H9 (cell line): ENCODE results near the gene CACNA1D. TPM values are rescaled to one million over a fixed set of nuclear protein-coding genes. Genes with fewer than 3 reads are reported as not detected.

Experiments used
- DNase-seq: peaks from one replicate; pipeline ENCODE4 v3.0.0-alpha.2; 2017
- H2AFZ ChIP-seq: one replicate; pipeline ENCODE4 v1.6.1; 2013; ENCODE audit warnings: mild to moderate bottlenecking, low read length, control low read depth, moderate library complexity
- H2AK5ac ChIP-seq: 2 replicates; pipeline ENCODE4 v1.6.1; 2013; ENCODE audit warnings: low read length, control low read depth, mixed read lengths; ENCODE audit not compliant: insufficient read length
- H2BK120ac ChIP-seq: one replicate; pipeline ENCODE4 v1.6.1; 2013; ENCODE audit warnings: low read depth, mild to moderate bottlenecking, low read length, control low read depth, inconsistent platforms; ENCODE audit not compliant: poor library complexity, severe bottlenecking
- H2BK12ac ChIP-seq: 2 replicates; pipeline ENCODE4 v1.6.1; 2013; ENCODE audit warnings: low read length, control low read depth, mixed read lengths, low read depth; ENCODE audit not compliant: insufficient read length
- H2BK15ac ChIP-seq: 2 replicates; pipeline ENCODE4 v1.6.1; 2013; ENCODE audit warnings: low read depth, low read length, control low read depth
- H2BK20ac ChIP-seq: one replicate; pipeline ENCODE4 v1.6.1; 2013; ENCODE audit warnings: low read depth, mild to moderate bottlenecking, low read length, control low read depth, inconsistent platforms; ENCODE audit not compliant: poor library complexity, severe bottlenecking
- H2BK5ac ChIP-seq: 2 replicates; pipeline ENCODE4 v1.6.1; 2013; ENCODE audit warnings: low read length, control low read depth, mixed read lengths; ENCODE audit not compliant: insufficient read length
- H3K14ac ChIP-seq: 2 replicates; pipeline ENCODE4 v1.6.1; 2013; ENCODE audit warnings: low read length, control low read depth; ENCODE audit not compliant: insufficient read depth
- H3K18ac ChIP-seq: 2 replicates; pipeline ENCODE4 v1.6.1; 2013; ENCODE audit warnings: low read depth, mild to moderate bottlenecking, mixed read lengths, low read length, control low read depth; ENCODE audit not compliant: insufficient read length
- H3K23ac ChIP-seq: 2 replicates; pipeline ENCODE4 v1.6.1; 2013; ENCODE audit warnings: low read length, control low read depth, mixed read lengths, low read depth; ENCODE audit not compliant: insufficient read length
- H3K23me2 ChIP-seq: 2 replicates; pipeline ENCODE4 v1.6.1; 2013; ENCODE audit warnings: low read depth, mild to moderate bottlenecking, mixed read lengths, low read length, control low read depth; ENCODE audit not compliant: insufficient read length, poor library complexity, severe bottlenecking
- H3K27ac ChIP-seq: 2 replicates; pipeline ENCODE4 v1.5.1; 2013; ENCODE audit warnings: low read length, control low read depth, mixed read lengths, low read depth; ENCODE audit not compliant: insufficient read length
- H3K27me3 ChIP-seq: 2 replicates; pipeline ENCODE4 v1.6.1; 2013; ENCODE audit warnings: low read length, control low read depth, inconsistent platforms; ENCODE audit not compliant: insufficient read depth
- H3K4ac ChIP-seq: 2 replicates; pipeline ENCODE4 v1.6.1; 2013; ENCODE audit warnings: low read depth, mild to moderate bottlenecking, control low read depth, inconsistent platforms, low read length, moderate library complexity
- H3K4me1 ChIP-seq: 2 replicates; pipeline ENCODE4 v1.6.1; 2013; ENCODE audit warnings: low read length, control low read depth, inconsistent platforms; ENCODE audit not compliant: insufficient read depth
- H3K4me2 ChIP-seq: 2 replicates; pipeline ENCODE4 v1.6.1; 2013; ENCODE audit warnings: low read length, control low read depth, mixed read lengths; ENCODE audit not compliant: insufficient read length, insufficient read depth
- H3K56ac ChIP-seq: 2 replicates; pipeline ENCODE4 v1.6.1; 2013; ENCODE audit warnings: low read depth, mild to moderate bottlenecking, mixed read lengths, low read length, control low read depth; ENCODE audit not compliant: insufficient read length
- H3K79me1 ChIP-seq: 2 replicates; pipeline ENCODE4 v1.6.1; 2013; ENCODE audit warnings: low read depth, mild to moderate bottlenecking, moderate library complexity, low read length, control low read depth, inconsistent platforms; ENCODE audit not compliant: insufficient read depth, poor library complexity, severe bottlenecking
- H3K79me2 ChIP-seq: 2 replicates; pipeline ENCODE4 v1.6.1; 2013; ENCODE audit warnings: low read length, control low read depth, inconsistent platforms; ENCODE audit not compliant: insufficient read depth
- H3K9ac ChIP-seq: 2 replicates; pipeline ENCODE4 v1.6.1; 2013; ENCODE audit warnings: low read length, control low read depth, mixed read lengths; ENCODE audit not compliant: insufficient read length; ENCODE audit errors: extremely low read depth
- H3K9me3 ChIP-seq: one replicate; pipeline ENCODE4 v1.6.1; 2013; ENCODE audit warnings: low read depth, low read length, inconsistent platforms; ENCODE audit not compliant: control insufficient read depth
- H3T11ph ChIP-seq: one replicate; pipeline ENCODE4 v1.6.1; 2013; ENCODE audit warnings: mild to moderate bottlenecking, low read length, control low read depth, inconsistent platforms
- H4K20me1 ChIP-seq: one replicate; pipeline ENCODE4 v1.6.1; 2013; ENCODE audit not compliant: control insufficient read depth, insufficient read length, insufficient read depth
- H4K5ac ChIP-seq: 2 replicates; pipeline ENCODE4 v1.6.1; 2013; ENCODE audit warnings: low read depth, mild to moderate bottlenecking, mixed read lengths, low read length, control low read depth; ENCODE audit not compliant: insufficient read length
- H4K8ac ChIP-seq: replicated peaks from 2 replicates; pipeline ENCODE4 v1.6.1; 2013; ENCODE audit warnings: low read length, control low read depth, mixed read lengths, low read depth; ENCODE audit not compliant: insufficient read length
- H4K91ac ChIP-seq: 2 replicates; pipeline ENCODE4 v1.6.1; 2013; ENCODE audit warnings: low read depth, mild to moderate bottlenecking, moderate library complexity, mixed read lengths, low read length, control low read depth; ENCODE audit not compliant: insufficient read length
- H3K27ac Mint-ChIP-seq, 3 experiments: 2 replicates in 2 of 3; 3 replicates in 1 of 3; pipeline ENCODE4 v1.8.0; 2020 to 2021; ENCODE audit warnings: mixed read lengths in 3 of 3, mild to moderate bottlenecking in 1 of 3, moderate library complexity in 1 of 3
- H3K27me3 Mint-ChIP-seq: 2 replicates; pipeline ENCODE4 v1.8.0; 2021; ENCODE audit warnings: low read depth, mild to moderate bottlenecking, moderate library complexity, mixed read lengths
- H3K36me3 Mint-ChIP-seq, 3 experiments: 2 replicates in 2 of 3; 3 replicates in 1 of 3; pipeline ENCODE4 v1.8.0; 2020 to 2021; ENCODE audit warnings: low read depth in 3 of 3, mixed read lengths in 3 of 3; ENCODE audit not compliant: insufficient read depth in 1 of 3
- H3K4me1 Mint-ChIP-seq, 2 experiments: 2 replicates each; pipeline ENCODE4 v1.8.0; 2020; ENCODE audit warnings: mixed read lengths in 2 of 2
- H3K4me3 Mint-ChIP-seq, 2 experiments: 2 replicates in 1 of 2; 3 replicates in 1 of 2; pipeline ENCODE4 v1.8.0; 2020 to 2021; ENCODE audit warnings: mild to moderate bottlenecking in 2 of 2, mixed read lengths in 2 of 2, moderate library complexity in 1 of 2
- H3K9me3 Mint-ChIP-seq, 2 experiments: 2 replicates in 1 of 2; 3 replicates in 1 of 2; pipeline ENCODE4 v1.8.0; 2020; ENCODE audit warnings: mild to moderate bottlenecking in 2 of 2, mixed read lengths in 2 of 2, moderate library complexity in 1 of 2
- CTCF ChIP-seq: fragments of 200-600 bp; sonication (generic); conservative IDR thresholded peaks from 3 replicates; pipeline ENCODE4 v1.8.0; 2021; ENCODE audit warnings: antibody characterized with exemption, mild to moderate bottlenecking
- WGBS: extraction: QIAGEN DNeasy Blood & Tissue Kit; methylation state at CpG from one replicate; pipeline ENCODE4 v1.1.7; 2013; ENCODE audit warnings: missing lambda C conversion rate, low lambda C conversion rate, mixed read lengths; ENCODE audit not compliant: insufficient read length; ENCODE audit errors: extremely low coverage; 5-methylcytosine and 5-hydroxymethylcytosine counted together
- total RNA-seq: library from RNA; stranded (reverse); gene quantifications from 2 replicates; pipeline ENCODE4 v1.2.1, GENCODE V29; 2021

Gene CACNA1D
- total RNA-seq, 1 experiment from 2014 or later = 3.5 TPM

GRCh38 chr3:53804697-53805462, 310.5 kb downstream of the CACNA1D start:
- H2AK5ac ChIP-seq = no peak overlapping the region
- no peak for TF ChIP-seq CTCF
- H2BK20ac ChIP-seq = no peak overlapping the region
- H3K4me2 ChIP-seq = no peak overlapping the region
- H3K79me1 ChIP-seq = no peaks in the 10 kb centered on the region
- no peak overlapping the region for H2BK120ac ChIP-seq
- no peak overlapping the region for H4K5ac ChIP-seq
- no peaks in the 10 kb centered on the region for H4K20me1 ChIP-seq
- DNase-seq = peak; percentile 57
- H3T11ph ChIP-seq = no peak overlapping the region
- H2AFZ ChIP-seq = no peak overlapping the region
- H2BK15ac ChIP-seq = no peak overlapping the region
- H3K4me3 Mint-ChIP-seq = no peak overlapping the region
- no peaks in the 10 kb centered on the region for H3K36me3 Mint-ChIP-seq
- no peak overlapping the region for H3K27ac ChIP-seq
- H4K91ac ChIP-seq = no peak overlapping the region
- H3K4me1 ChIP-seq = no peaks in the 10 kb centered on the region; the same call in 1 of the 2 replicates
- H3K56ac ChIP-seq = no peak overlapping the region
- no peak overlapping the region for H3K27ac Mint-ChIP-seq
- H3K4me1 Mint-ChIP-seq = peaks cover 14 to 18% of the 10 kb centered on the region in 2 experiments
- H2BK12ac ChIP-seq = no peak overlapping the region
- H3K27me3 Mint-ChIP-seq = no peaks in the 10 kb centered on the region; the same call in 1 of the 2 replicates
- no peak overlapping the region for H4K8ac ChIP-seq
- peak overlapping the region; percentile 42; the same call in 1 of the 2 replicates for H3K14ac ChIP-seq
- H3K79me2 ChIP-seq = no peaks in the 10 kb centered on the region
- H2BK5ac ChIP-seq = no peak overlapping the region
- no peaks in the 10 kb centered on the region for H3K9me3 Mint-ChIP-seq
- no peaks in the 10 kb centered on the region for H3K23me2 ChIP-seq
- no peak overlapping the region for H3K9ac ChIP-seq
- H3K23ac ChIP-seq = no peak overlapping the region
- H3K18ac ChIP-seq = no peak overlapping the region
- WGBS = no CpG with 5 or more reads among the region's 14 CpGs
- no peaks in the 10 kb centered on the region for H3K27me3 ChIP-seq
- no peak overlapping the region for H3K4ac ChIP-seq
- H3K9me3 ChIP-seq = no peaks in the 10 kb centered on the region
